ENCODE results near the gene GJC1. TPM values are rescaled to one million over a fixed set of nuclear protein-coding genes. Genes with fewer than 3 reads are reported as not detected.

Gene GJC1
- total and polyA plus RNA-seq, 2 donors from 2014 or later: 1.8 to 6.5 TPM

- Histone ChIP-seq H3K4me3 (ENCODE audit: low read length in 3 of 3) (no peak overlapping the region), H3K9ac (ENCODE audit: low read length in 3 of 3) (no peak overlapping the region), H3K9me3 (ENCODE audit: control insufficient read depth in 2 of 3, insufficient read depth in 1 of 3, low read length in 3 of 3) (no peaks in the 10 kb centered on the region), H3K27me3 (ENCODE audit: control insufficient read depth, insufficient read depth, low read length) (no peaks in the 10 kb centered on the region), H3K27ac (ENCODE audit: low read depth in 2 of 2, low read length in 2 of 2) (no peak overlapping the region), H3K4me1 (ENCODE audit: control insufficient read depth in 2 of 3, insufficient read depth in 2 of 3, low read depth in 1 of 3, low read length in 3 of 3) (peaks cover 0 to 19% (median 0%) of the 10 kb centered on the region in 3 donors), H3K36me3 (ENCODE audit: control insufficient read depth in 2 of 3, insufficient read depth in 3 of 3, low read length in 3 of 3) (no peaks in the 10 kb centered on the region)
- intact Hi-C loops (cut with DNase I): loop anchor here (5.0 kb wide), 1 partner anchor 95 kb away; no protein-coding TSS in a partner anchor
- DNase-seq (peak in 1 of 5 donors; percentile 65), FAIRE-seq (no peak)
- TF ChIP-seq CTCF (IDR thresholded peaks at IDR 0.05; ENCODE audit: borderline replicate concordance, extremely low read depth, insufficient read depth): no peak
Measured at GRCh38 chr17:44776628-44777393, 53.3 kb downstream of the GJC1 start.

GRCh38 chr17:44775838-44776621 lies 54.1 kb downstream of the GJC1 start:
- Histone ChIP-seq H3K27ac (ENCODE audit: low read depth in 2 of 2, low read length in 2 of 2) (no peak overlapping the region), H3K9ac (ENCODE audit: low read length in 3 of 3) (peak overlapping the region in 2 of 3 donors; percentile 16 to 30), H3K4me1 (ENCODE audit: control insufficient read depth in 2 of 3, insufficient read depth in 2 of 3, low read depth in 1 of 3, low read length in 3 of 3) (peaks cover 0 to 19% (median 0%) of the 10 kb centered on the region in 3 donors), H3K9me3 (ENCODE audit: control insufficient read depth in 2 of 3, insufficient read depth in 1 of 3, low read length in 3 of 3) (no peaks in the 10 kb centered on the region), H3K36me3 (ENCODE audit: control insufficient read depth in 2 of 3, insufficient read depth in 3 of 3, low read length in 3 of 3) (no peaks in the 10 kb centered on the region), H3K27me3 (ENCODE audit: control insufficient read depth, insufficient read depth, low read length) (no peaks in the 10 kb centered on the region), H3K4me3 (ENCODE audit: low read length in 3 of 3) (peak overlapping the region; percentile 1 to 67 (median 45))
- DNase-seq: peak in 1 of 5 donors; percentile 98
- TF ChIP-seq CTCF (IDR thresholded peaks at IDR 0.05; ENCODE audit: borderline replicate concordance, extremely low read depth, insufficient read depth): no peak
- intact Hi-C loops (cut with DNase I): loop anchor here (5.0 kb wide), 1 partner anchor 96 kb away; no protein-coding TSS in a partner anchor
- FAIRE-seq: no peak

- peak; percentile 61 for FAIRE-seq
Measured at GRCh38 chr17:44775136-44775837, 54.8 kb downstream of the GJC1 start.

More at GRCh38 chr17:44775136-44775837, 54.8 kb downstream of the GJC1 start:
- intact Hi-C loops (cut with DNase I): loop anchor here (5.0 kb wide), 1 partner anchor 97 kb away; no protein-coding TSS in a partner anchor
- Histone ChIP-seq H3K9me3 (ENCODE audit: control insufficient read depth in 2 of 3, insufficient read depth in 1 of 3, low read length in 3 of 3) (no peaks in the 10 kb centered on the region), H3K36me3 (ENCODE audit: control insufficient read depth in 2 of 3, insufficient read depth in 3 of 3, low read length in 3 of 3) (no peaks in the 10 kb centered on the region), H3K27ac (ENCODE audit: low read depth in 2 of 2, low read length in 2 of 2) (no peak overlapping the region), H3K9ac (ENCODE audit: low read length in 3 of 3) (peak overlapping the region in 1 of 3 donors; percentile 22), H3K4me3 (ENCODE audit: low read length in 3 of 3) (peak overlapping the region; percentile 21 to 67 (median 50)), H3K27me3 (ENCODE audit: control insufficient read depth, insufficient read depth, low read length) (no peaks in the 10 kb centered on the region), H3K4me1 (ENCODE audit: control insufficient read depth in 2 of 3, insufficient read depth in 2 of 3, low read depth in 1 of 3, low read length in 3 of 3) (peaks cover 0 to 19% (median 0%) of the 10 kb centered on the region in 3 donors)
- no peak for TF ChIP-seq CTCF (IDR thresholded peaks at IDR 0.05; ENCODE audit: borderline replicate concordance, extremely low read depth, insufficient read depth)
- peak in 4 of 5 donors; percentile 99 for DNase-seq
